K562 (cell line): ENCODE results near the gene DNAJC11. TPM values are rescaled to one million over a fixed set of nuclear protein-coding genes. Genes with fewer than 3 reads are reported as not detected.
A peak's percentile ranks its signal among the peaks of the same experiment; 100 is the strongest.

ENCODE experiments used
- CREB1 ChIP-seq, 2 experiments: sonication (generic) in 1 of 2; formaldehyde crosslinking in 1 of 2; IDR thresholded peaks; 2 replicates each; pipeline versions ENCODE4 v1.6.1 to v1.8.0; 2012 to 2022; ENCODE audit warnings: inconsistent platforms in 1 of 2, mild to moderate bottlenecking in 1 of 2, missing genetic modification reagents in 1 of 2, moderate library complexity in 1 of 2
- FOXK1 ChIP-seq: sonication (generic); formaldehyde crosslinking; IDR thresholded peaks from 2 replicates; pipeline ENCODE4 v1.8.0; 2022; ENCODE audit warnings: missing genetic modification reagents, mild to moderate bottlenecking, borderline replicate concordance
- HNRNPL ChIP-seq: fragments of 200-400 bp; formaldehyde crosslinking; IDR thresholded peaks from 2 replicates; pipeline ENCODE4 v1.6.1; 2017; ENCODE audit warnings: low read depth, mild to moderate bottlenecking, low read length
- NRF1 ChIP-seq, 2 experiments: fragments of 450-650 bp; IDR thresholded peaks in 1 of 2; conservative IDR thresholded peaks in 1 of 2; 2 replicates each; pipeline ENCODE4 v1.6.1; 2014; ENCODE audit warnings: mild to moderate bottlenecking in 2 of 2
- POLR3G ChIP-seq: IDR thresholded peaks from 2 replicates; pipeline ENCODE4 v1.6.1; 2011; ENCODE audit not compliant: insufficient read length, insufficient replicate concordance; ENCODE audit errors: extremely low read depth
- SOX6 ChIP-seq: fragments of 450-650 bp; IDR thresholded peaks from 2 replicates; pipeline ENCODE4 v1.6.1; 2014; ENCODE audit warnings: mild to moderate bottlenecking
- SP2 ChIP-seq: IDR thresholded peaks from 2 replicates; pipeline ENCODE4 v1.6.1; 2011; ENCODE audit warnings: mild to moderate bottlenecking, low read depth, low read length, moderate library complexity; ENCODE audit not compliant: poor library complexity, severe bottlenecking; ENCODE audit errors: extremely low read depth
- TAF1 ChIP-seq: IDR thresholded peaks from 2 replicates; pipeline ENCODE4 v1.6.1; 2011; ENCODE audit warnings: mild to moderate bottlenecking, low read length, moderate library complexity; ENCODE audit not compliant: insufficient read depth, control insufficient read depth, severe bottlenecking; ENCODE audit errors: extremely low read depth
- polyA plus RNA-seq, 8 experiments: library from polyadenylated mRNA; depleted of rRNA in 4 of 8; stranded (reverse) in 5 of 8; unstranded in 3 of 8; fragments of >200 nt; fragmentation: Nextera tagmentation in 2 of 8; fragmentation: Illumina TruSeq in 1 of 8; extraction: Ambion mirVana in 2 of 8; extraction: Trizol in 1 of 8; gene quantifications; 2 replicates each; pipeline versions ENCODE4 v1.2.1 to v1.2.3, GENCODE V29; 2011 to 2014; ENCODE audit warnings: inconsistent platforms in 1 of 8, missing spikeins in 1 of 8
- total RNA-seq, 7 experiments: library from RNA; depleted of rRNA in 6 of 7; stranded (reverse); fragments of >200 nt in 6 of 7; fragmentation: Illumina TruSeq in 2 of 7; extraction: Trizol in 2 of 7; gene quantifications; 2 replicates each; pipeline versions ENCODE4 v1.2.1 to v1.2.3, GENCODE V29; 2011 to 2021; ENCODE audit warnings: low replicate concordance in 1 of 7
- TF ChIP-seq, protein P1 (sequence below): fragments of 450-650 bp; IDR thresholded peaks from 2 replicates; pipeline ENCODE4 v1.6.1; 2018; ENCODE audit not compliant: partially characterized antibody
- TF ChIP-seq, protein P2 (sequence below), 2 experiments: fragments of 200-800 bp in 1 of 2; sonication (Bioruptor generic) in 1 of 2; sonication (generic) in 1 of 2; formaldehyde crosslinking in 1 of 2; IDR thresholded peaks in 1 of 2; conservative IDR thresholded peaks in 1 of 2; 2 replicates each; pipeline versions ENCODE4 v1.5.0 to v1.6.1; 2016 to 2020; ENCODE audit warnings: missing compliant biosample characterization in 1 of 2, missing genetic modification characterization in 1 of 2, missing genetic modification reagents in 1 of 2
- TF ChIP-seq, protein P3 (sequence below): fragments of 450-650 bp; conservative IDR thresholded peaks from 2 replicates; pipeline ENCODE4 v1.6.1; 2016; ENCODE audit warnings: missing genetic modification characterization, low read depth, mild to moderate bottlenecking, control low read depth, missing compliant biosample characterization
- TF ChIP-seq, protein P4 (sequence below): sonication (generic); formaldehyde crosslinking; IDR thresholded peaks from 2 replicates; pipeline ENCODE4 v1.8.0; 2022; ENCODE audit warnings: mild to moderate bottlenecking, missing genetic modification reagents

Gene DNAJC11
- total and polyA plus RNA-seq, 9 of the 15 experiments (the other 6 are each of a cell fraction or from before 2014, with no cell fraction given), result 14.1 to 123 (median 76.6) TPM

DNA sequence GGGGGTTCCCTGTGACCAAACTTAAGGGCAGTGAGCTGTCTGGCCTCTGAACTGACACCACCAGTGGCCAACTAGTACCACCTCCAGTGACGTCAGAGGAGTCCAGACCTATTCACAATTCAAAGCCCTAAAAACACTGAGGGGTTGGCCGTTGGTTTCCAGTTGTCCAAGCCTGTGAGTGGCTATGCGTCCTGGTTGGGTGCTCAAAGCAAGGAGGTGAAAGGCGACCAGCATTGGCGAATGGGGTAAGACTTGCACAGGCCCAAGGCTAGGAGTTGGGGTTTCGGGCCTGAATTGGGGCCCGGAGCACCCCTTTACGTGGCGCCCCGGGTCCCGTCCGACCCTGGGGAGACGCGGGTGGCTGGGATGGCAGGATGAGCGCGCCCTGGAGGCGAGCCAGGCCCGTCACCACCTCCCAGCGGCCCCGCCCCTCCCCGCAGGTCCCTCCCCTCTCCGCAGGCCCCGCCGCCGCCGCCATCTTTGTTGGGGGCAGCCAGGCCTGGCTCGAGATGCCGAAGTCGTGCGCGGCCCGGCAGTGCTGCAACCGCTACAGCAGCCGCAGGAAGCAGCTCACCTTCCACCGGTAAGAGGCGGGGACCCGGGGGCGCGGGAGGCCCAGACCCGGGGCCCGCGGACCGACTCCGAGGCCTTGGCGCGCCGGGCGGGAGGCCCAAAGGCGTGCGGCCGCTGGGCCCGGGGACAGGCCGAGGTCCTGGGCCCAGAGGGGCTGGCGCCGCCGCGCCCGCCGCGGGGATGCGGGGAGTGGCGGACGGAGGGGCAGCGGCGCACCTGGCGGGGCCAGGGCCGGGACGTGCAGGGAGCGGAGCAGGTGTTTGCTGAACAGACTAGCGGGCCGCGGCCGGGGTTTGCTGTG, 76.7 kb downstream of the DNAJC11 start, which contains the start of gene THAP3 (continued):
- TF ChIP-seq SP2 (no peak), FOXK1 (CRISPR knock-in tag) (no peak), CREB1 (IDR thresholded peaks at IDR 0.05) (peak; percentile 52), CREB1 (CRISPR knock-in tag; IDR thresholded peaks at IDR 0.05) (peak; percentile 49), NRF1 (conservative IDR thresholded peaks at IDR 0.05 in 1 of 2, IDR thresholded peaks at IDR 0.05 in 1 of 2) (peak; percentile 31 to 41; a peak in 2 of 4 replicates), HNRNPL (no peak), SOX6 (peak; percentile 55), POLR3G (no peak), TAF1 (peak; percentile 26)
- TF ChIP-seq, protein P1, sequence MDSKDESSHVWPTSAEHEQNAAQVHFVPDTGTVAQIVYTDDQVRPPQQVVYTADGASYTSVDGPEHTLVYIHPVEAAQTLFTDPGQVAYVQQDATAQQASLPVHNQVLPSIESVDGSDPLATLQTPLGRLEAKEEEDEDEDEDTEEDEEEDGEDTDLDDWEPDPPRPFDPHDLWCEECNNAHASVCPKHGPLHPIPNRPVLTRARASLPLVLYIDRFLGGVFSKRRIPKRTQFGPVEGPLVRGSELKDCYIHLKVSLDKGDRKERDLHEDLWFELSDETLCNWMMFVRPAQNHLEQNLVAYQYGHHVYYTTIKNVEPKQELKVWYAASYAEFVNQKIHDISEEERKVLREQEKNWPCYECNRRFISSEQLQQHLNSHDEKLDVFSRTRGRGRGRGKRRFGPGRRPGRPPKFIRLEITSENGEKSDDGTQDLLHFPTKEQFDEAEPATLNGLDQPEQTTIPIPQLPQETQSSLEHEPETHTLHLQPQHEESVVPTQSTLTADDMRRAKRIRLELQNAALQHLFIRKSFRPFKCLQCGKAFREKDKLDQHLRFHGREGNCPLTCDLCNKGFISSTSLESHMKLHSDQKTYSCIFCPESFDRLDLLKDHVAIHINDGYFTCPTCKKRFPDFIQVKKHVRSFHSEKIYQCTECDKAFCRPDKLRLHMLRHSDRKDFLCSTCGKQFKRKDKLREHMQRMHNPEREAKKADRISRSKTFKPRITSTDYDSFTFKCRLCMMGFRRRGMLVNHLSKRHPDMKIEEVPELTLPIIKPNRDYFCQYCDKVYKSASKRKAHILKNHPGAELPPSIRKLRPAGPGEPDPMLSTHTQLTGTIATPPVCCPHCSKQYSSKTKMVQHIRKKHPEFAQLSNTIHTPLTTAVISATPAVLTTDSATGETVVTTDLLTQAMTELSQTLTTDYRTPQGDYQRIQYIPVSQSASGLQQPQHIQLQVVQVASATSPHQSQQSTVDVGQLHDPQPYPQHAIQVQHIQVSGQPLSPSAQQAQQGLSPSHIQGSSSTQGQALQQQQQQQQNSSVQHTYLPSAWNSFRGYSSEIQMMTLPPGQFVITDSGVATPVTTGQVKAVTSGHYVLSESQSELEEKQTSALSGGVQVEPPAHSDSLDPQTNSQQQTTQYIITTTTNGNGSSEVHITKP, result peak; percentile 91
- TF ChIP-seq, protein P2, sequence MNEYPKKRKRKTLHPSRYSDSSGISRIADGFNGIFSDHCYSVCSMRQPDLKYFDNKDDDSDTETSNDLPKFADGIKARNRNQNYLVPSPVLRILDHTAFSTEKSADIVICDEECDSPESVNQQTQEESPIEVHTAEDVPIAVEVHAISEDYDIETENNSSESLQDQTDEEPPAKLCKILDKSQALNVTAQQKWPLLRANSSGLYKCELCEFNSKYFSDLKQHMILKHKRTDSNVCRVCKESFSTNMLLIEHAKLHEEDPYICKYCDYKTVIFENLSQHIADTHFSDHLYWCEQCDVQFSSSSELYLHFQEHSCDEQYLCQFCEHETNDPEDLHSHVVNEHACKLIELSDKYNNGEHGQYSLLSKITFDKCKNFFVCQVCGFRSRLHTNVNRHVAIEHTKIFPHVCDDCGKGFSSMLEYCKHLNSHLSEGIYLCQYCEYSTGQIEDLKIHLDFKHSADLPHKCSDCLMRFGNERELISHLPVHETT (CRISPR knock-in tag; conservative IDR thresholded peaks at IDR 0.05 in 1 of 2, IDR thresholded peaks at IDR 0.05 in 1 of 2), result 0 out of 4 replicates have a peak, but pooled peaks of 1 of the 2 experiments have one; percentile 35
- TF ChIP-seq, protein P3, sequence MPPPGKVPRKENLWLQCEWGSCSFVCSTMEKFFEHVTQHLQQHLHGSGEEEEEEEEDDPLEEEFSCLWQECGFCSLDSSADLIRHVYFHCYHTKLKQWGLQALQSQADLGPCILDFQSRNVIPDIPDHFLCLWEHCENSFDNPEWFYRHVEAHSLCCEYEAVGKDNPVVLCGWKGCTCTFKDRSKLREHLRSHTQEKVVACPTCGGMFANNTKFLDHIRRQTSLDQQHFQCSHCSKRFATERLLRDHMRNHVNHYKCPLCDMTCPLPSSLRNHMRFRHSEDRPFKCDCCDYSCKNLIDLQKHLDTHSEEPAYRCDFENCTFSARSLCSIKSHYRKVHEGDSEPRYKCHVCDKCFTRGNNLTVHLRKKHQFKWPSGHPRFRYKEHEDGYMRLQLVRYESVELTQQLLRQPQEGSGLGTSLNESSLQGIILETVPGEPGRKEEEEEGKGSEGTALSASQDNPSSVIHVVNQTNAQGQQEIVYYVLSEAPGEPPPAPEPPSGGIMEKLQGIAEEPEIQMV (tag), result no peak
- TF ChIP-seq, protein P4, sequence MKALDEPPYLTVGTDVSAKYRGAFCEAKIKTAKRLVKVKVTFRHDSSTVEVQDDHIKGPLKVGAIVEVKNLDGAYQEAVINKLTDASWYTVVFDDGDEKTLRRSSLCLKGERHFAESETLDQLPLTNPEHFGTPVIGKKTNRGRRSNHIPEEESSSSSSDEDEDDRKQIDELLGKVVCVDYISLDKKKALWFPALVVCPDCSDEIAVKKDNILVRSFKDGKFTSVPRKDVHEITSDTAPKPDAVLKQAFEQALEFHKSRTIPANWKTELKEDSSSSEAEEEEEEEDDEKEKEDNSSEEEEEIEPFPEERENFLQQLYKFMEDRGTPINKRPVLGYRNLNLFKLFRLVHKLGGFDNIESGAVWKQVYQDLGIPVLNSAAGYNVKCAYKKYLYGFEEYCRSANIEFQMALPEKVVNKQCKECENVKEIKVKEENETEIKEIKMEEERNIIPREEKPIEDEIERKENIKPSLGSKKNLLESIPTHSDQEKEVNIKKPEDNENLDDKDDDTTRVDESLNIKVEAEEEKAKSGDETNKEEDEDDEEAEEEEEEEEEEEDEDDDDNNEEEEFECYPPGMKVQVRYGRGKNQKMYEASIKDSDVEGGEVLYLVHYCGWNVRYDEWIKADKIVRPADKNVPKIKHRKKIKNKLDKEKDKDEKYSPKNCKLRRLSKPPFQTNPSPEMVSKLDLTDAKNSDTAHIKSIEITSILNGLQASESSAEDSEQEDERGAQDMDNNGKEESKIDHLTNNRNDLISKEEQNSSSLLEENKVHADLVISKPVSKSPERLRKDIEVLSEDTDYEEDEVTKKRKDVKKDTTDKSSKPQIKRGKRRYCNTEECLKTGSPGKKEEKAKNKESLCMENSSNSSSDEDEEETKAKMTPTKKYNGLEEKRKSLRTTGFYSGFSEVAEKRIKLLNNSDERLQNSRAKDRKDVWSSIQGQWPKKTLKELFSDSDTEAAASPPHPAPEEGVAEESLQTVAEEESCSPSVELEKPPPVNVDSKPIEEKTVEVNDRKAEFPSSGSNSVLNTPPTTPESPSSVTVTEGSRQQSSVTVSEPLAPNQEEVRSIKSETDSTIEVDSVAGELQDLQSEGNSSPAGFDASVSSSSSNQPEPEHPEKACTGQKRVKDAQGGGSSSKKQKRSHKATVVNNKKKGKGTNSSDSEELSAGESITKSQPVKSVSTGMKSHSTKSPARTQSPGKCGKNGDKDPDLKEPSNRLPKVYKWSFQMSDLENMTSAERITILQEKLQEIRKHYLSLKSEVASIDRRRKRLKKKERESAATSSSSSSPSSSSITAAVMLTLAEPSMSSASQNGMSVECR, result peak; percentile 73
